ENCODE data around the gene MAGI2.
"Not testable (repeated sequence)": the region's sequence is repeated elsewhere in the genome, so short reads cannot be mapped to it uniquely, and the experiment has no call there.

The MAGI2 gene

DNA sequence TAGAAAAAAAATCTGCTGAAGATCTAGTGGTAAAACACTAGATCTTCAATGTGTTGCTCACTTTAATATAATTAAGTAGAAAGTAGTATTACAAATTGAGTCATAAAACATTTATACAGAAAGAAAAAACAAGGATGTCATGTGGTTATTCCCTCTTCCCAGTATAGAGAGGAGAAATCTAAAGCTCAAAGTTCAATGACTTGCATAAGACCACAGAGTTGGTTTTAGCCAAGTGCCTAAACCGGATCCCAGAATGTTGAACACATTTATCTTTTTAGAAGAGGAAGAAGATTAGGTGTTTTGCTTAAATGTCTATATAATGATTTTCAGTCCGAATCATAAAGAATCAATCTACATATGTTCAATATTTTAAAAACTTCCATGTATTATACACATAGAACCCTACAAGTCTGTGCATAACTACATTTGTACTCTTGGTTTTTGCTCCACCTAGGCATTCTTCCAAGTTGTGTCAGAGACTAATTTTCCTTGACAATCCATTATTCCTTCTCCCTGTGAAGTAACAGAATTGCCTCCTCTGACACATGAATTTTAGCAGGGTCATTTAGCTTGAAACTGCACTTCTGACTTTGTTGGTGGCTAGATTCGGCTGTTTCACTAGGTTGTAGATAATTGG, 389.2 kb downstream of the MAGI2 start:
- no peak for DNase-seq (ENCODE audit: low read depth in 3 of 3, low spot score in 1 of 3)

- DNase-seq (ENCODE audit: low read depth in 3 of 3, low spot score in 1 of 3) = no peak
Measured at GRCh38 chr7:79063019-79063698, 390.3 kb downstream of the MAGI2 start.

DNA sequence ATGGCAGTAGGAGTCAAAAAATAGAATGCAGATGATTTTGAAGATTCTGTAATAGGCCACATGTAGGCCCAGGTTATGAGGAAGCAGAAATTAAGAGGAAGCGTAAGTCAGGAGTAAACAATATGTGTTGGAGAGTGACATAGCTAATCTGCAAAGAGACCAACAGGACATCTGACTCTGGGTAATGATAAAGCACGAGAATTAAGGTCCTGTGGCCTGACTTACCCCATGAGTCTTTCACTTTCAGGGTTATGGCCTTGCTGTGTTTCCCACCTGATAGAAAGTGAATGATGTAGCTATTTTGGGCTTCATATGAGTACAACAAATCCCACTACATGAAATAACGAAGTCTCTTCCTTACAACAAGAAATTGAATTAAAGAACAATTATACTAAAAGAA, 393.0 kb downstream of the MAGI2 start:
- DNase-seq (ENCODE audit: low read depth in 3 of 3, low spot score in 1 of 3) = no peak

DNA sequence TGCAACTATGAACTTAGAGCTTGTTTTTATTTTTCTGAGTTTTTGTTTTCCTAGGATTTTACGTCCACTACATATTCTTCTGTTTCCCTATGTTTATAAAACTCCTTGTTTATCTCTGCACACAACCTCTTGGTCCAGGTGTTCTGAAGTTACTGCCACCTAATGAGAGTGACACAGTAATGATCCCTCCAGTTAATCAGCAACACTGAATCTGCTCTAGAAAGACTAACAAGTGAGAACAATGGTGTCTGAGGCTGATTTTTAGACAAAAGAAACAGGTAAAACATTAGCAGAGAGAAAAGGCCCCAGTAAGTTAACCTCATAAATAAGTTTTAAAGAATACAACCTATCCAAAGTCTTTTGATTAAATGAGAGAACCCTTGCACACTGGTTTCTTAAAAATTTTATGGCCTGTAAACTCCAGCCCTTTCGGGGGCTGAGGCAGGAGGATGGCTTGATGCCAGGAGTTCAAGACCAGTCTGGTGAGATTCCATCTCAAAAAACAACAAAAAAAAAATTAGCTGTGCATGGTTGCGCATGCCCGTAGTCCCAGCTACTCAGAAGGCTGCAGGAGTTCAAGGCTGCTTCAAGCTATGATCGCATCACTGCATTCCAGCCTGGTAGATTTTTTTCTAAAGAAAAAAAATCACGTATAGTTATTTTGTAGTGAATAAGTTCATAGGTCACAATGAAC, 397.6 kb downstream of the MAGI2 start:
- DNase-seq (ENCODE audit: low read depth in 3 of 3, low spot score in 1 of 3) = no peak

DNA sequence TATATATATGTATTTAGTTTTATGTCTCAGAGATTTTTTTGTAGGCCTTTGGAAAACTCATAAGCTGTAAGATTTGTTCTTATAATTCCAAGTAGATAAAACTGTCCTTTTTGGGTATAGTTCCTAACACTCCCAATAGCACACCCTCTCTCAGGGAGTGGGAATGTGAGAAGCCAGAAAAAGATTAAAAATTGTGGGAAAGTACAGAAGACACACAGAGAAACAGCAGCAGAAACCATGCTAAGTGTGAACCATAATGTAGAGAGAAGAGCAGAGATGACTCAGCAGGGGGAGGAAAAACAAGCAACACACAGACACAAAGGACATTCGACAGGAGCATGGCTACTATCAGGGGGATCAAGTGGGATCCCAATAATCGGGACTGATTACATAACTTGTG, 401.6 kb downstream of the MAGI2 start:
- DNase-seq (ENCODE audit: low read depth in 3 of 3, low spot score in 1 of 3) = no peak

DNA sequence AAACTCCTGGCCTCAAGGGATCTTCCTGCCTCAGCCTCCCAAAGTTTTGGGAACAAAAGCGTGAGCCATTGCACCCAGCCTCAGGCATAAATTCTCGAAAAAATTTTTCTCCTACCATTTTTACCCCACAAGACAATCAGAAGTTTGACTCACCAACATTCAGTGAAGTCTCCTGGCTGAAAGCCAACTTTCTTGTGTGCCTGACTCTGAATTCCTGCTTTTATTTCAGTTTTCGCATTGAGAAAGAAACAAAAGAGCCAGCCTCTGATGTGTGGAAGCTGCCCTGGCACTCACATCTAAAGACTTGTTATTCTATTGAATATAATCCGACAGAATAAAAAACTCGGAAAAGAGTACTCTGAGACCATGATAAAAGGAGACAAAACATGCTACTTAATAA, 402.9 kb downstream of the MAGI2 start:
- DNase-seq (ENCODE audit: low read depth in 3 of 3, low spot score in 1 of 3) = no peak

GRCh38 chr7:79046061-79046460, 407.4 kb downstream of the MAGI2 start:
- no peak for DNase-seq (ENCODE audit: low read depth in 3 of 3, low spot score in 1 of 3)

DNA sequence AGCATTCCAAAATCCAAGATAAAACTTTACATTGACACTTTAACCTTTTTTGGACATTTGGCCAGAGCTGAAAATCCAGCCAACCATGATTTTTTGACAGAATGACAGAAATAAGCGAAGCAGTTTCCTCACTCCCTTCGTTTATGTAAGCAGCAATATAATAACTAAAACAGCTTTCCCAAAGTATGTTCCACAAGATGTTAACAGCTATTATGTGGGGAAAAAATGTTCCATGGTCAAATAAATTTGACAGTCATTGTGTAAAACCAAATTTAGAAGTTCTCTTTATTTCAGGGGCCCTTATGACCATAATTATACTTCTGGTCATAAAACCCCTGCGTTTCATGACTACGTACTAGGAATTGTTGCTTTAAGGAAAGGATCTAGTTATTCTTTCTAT, 416.5 kb downstream of the MAGI2 start:
- DNase-seq (ENCODE audit: low read depth in 3 of 3, low spot score in 1 of 3) = no peak

- no peak for DNase-seq (ENCODE audit: low read depth in 3 of 3, low spot score in 1 of 3)
Measured at GRCh38 chr7:79036356-79036755, 417.1 kb downstream of the MAGI2 start.

DNA sequence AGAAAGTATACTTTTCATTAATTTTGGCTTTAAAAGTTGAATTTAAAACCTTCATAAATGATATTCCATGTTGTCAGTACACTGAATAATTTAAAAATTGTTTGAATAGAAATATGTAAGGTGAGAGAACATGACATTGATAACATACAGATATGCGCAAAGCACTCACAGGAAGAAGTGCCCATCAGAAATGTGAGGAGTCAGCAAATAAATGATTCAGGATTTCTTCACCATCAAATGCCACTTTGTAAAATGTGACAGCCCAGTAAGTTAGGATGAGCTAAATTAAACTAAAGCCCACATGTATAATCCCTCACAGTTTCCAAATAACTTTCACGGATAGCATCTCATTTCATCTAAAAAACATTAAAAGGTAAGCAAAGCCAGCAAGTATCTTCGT, 417.6 kb downstream of the MAGI2 start:
- DNase-seq (ENCODE audit: low read depth in 3 of 3, low spot score in 1 of 3) = no peak

DNA sequence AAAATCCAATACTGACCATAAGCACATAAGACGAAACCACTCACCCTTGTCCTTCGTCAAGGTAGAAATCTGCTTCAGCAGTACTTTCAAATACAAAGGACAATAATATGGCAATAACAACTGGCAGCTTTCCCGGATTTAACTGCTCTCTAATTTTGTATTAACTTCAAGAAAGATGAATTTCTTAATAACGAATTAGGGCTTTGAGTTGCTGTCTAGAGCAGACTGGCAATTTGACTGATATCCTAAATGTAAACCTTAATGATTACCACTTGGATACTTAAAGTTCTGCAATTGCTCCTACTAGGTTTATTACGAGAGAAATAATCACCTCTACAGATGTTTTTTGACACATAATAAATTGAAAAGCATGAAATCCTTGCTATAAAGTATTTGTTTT, 418.7 kb downstream of the MAGI2 start:
- DNase-seq (ENCODE audit: low read depth in 3 of 3, low spot score in 1 of 3) = no peak

DNA sequence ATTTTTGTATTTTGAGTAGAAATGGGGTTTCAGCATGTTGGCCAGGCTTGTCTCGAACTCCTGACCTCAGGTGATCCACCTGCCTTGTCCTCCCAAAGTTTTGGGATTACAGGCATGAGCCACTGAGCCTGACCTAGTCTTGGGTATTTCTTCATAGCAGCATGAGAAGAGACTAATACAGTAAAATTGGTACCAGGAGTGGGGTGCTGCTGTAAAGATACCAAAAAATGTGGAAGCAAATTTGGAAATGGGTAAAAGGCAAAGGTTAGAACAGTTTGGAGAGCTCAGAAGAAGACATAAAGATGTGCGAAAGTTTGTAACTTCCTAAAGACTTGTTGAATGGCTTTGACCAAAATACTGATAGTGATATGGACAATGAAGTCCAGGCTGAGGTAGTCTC, 433.8 kb downstream of the MAGI2 start:
- not testable (repeated sequence) for DNase-seq (ENCODE audit: low read depth in 3 of 3, low spot score in 1 of 3)

- no peak for DNase-seq (ENCODE audit: low read depth in 3 of 3, low spot score in 1 of 3)
Measured at GRCh38 chr7:79011921-79012320, 441.5 kb downstream of the MAGI2 start.

DNA sequence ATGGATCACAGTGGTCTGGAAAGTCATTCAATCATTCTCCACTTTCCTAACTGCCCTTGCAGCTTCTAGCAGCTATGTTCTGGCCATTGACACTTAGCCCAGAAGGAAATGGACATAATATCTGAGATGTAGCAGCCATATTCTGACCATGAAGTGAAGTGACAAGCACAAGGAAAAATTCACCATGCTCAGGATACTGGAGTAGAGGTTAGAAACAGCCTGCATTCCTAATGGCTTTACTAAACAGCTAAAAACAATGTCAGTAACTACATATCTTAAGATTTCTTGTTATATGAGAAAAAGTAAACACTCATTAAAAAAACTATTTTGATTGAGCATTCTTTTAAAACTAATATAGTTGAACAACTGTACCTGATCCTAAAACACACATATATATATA, 443.8 kb downstream of the MAGI2 start:
- no peak for DNase-seq (ENCODE audit: low read depth in 3 of 3, low spot score in 1 of 3)

DNA sequence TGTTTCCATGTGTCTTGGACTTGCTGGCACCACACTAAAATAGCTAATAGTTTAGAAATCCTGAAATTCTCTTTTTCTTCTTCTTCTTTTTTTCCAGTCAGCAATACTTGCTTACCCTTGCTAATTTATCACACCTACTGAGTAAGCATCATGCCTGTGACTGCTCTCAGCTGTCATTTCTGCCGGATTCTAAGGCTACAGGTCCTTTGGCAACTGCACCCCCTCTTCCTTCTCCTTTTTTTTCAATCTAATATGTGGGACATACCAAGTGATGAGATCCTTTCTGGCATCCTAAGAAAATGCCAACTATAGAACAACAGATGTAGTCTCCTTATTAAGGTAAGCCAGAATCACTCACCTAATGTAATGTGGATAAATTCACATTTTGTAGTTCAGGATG, 444.7 kb downstream of the MAGI2 start:
- DNase-seq (ENCODE audit: low read depth in 3 of 3, low spot score in 1 of 3) = no peak

- no peak for DNase-seq (ENCODE audit: low read depth in 3 of 3, low spot score in 1 of 3)
Measured at GRCh38 chr7:78996013-78996412, 457.5 kb downstream of the MAGI2 start.

DNA sequence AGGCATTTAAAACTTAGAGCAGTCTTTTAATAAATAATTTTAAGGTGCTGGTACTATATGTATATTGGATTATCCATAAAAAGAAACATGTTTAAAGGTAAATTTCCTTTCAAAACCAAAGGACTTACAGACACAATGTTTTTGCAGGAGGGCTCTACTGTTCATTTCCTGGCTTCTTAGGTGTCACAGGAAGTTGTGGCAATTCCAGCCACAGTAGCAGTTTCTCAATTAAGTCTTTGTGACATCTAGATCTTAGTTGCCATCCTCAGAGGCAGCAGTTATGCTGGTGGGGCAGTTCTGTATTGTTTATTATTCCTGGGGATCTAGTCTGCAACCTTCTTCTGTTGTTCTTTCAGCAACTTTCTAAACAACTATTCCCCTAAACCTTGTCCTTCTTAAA, 460.1 kb downstream of the MAGI2 start:
- no peak for DNase-seq (ENCODE audit: low read depth in 3 of 3, low spot score in 1 of 3)

DNA sequence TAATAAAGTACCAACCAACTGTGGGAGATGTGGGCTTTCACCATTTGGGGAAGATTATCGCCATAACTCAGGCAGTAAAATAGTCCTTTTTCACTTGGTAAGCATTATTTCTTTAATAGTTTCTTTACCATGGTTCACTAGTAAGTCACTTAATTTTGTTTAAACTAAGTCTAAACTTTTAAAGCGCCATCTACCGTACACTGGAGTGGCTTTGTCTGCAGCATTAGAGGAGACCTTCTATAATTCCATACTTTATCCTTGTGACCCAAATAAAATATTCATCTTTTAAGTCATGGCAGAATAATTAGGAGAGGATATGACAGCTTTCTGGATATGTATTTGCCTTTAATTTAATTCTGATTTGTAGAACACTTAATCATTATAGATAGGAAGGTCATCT, 468.0 kb downstream of the MAGI2 start:
- no peak for DNase-seq (ENCODE audit: low read depth in 3 of 3, low spot score in 1 of 3)

DNA sequence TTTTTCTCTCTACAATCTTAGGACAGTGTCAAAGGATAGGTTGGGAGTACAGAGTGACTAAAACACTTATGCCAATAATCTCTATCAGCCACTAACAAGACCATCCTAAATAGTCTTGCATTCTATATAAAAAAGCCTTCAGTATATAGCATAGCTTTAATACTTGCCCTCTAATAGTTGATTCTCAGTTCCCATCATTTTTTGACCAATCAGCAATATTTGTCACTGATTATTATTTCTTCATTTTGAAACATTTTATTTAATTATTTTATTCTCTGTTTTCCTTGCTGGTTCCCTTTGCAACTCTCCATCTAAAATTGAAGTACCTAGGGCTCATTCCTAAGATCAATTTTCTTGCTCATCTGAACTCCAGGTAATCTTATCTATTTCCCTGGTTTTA, 470.0 kb downstream of the MAGI2 start:
- no peak for DNase-seq (ENCODE audit: low read depth in 3 of 3, low spot score in 1 of 3)

DNA sequence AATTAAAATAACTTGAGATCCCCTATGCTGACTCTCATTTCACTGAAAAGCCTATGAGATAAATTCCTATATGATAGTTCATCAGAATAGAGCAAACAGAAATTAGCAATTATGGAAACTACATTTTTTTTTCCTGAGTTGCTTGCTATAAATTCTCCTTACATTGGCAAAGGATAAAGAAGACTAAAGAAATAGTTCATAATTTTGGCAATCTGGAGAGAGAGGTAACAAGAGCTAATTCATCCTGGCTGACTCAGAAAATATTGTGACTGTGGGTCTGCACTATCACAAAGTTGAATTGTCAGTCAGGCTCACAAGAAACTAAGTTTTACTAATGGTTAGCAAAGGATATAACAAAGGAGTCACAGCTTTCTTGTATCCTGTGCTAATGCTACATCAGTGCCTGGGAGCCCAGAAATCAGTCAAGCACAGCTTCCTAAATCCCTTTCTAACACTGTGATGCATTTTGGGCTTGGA, 483.0 kb downstream of the MAGI2 start:
- no peak for DNase-seq (ENCODE audit: low read depth in 3 of 3, low spot score in 1 of 3)

GRCh38 chr7:78968951-78969350, 484.5 kb downstream of the MAGI2 start:
- no peak for DNase-seq (ENCODE audit: low read depth in 3 of 3, low spot score in 1 of 3)

- not testable (repeated sequence) for DNase-seq (ENCODE audit: low read depth in 3 of 3, low spot score in 1 of 3)
Measured at GRCh38 chr7:78967561-78967960, 485.9 kb downstream of the MAGI2 start.

All from stimulated activated CD4-positive, alpha-beta T cell treated with anti-CD3 and anti-CD28 coated beads, TNF-alpha, amount 100 ng/mL, for 1 hour (primary cell).